ENCODE results near the gene CCDC7.

Gene CCDC7

GRCh38 chr10:32878646-32879045, 432.7 kb downstream of the CCDC7 start:
- TF ChIP-seq GATA2 (IDR thresholded peaks at IDR 0.05; ENCODE audit: low read depth, low read length) (no peak), GATA3 (IDR thresholded peaks at IDR 0.05; ENCODE audit: low read depth, low read length) (no peak)

DNA sequence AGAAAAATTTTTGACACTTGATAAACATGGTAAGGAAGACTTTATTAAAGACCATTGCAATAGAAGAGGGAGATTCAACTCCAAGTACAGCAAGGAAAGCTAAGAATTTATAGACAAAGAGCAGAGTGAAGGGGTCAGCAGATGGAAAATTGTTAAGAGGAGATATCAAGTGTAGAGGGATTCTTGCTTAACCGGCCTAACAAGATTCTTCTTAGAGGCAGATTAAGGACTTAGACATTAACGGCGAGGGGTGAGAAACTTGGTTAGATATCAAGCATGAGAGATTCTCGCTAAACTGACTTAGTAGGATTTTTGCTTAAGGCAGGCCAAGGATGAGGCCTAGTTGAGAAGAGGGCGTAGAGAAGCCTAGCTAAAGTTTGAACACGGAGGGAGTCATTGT, 436.1 kb downstream of the CCDC7 start:
- TF ChIP-seq GATA2 (IDR thresholded peaks at IDR 0.05; ENCODE audit: low read depth, low read length) (no peak), GATA3 (IDR thresholded peaks at IDR 0.05; ENCODE audit: low read depth, low read length) (no peak)

DNA sequence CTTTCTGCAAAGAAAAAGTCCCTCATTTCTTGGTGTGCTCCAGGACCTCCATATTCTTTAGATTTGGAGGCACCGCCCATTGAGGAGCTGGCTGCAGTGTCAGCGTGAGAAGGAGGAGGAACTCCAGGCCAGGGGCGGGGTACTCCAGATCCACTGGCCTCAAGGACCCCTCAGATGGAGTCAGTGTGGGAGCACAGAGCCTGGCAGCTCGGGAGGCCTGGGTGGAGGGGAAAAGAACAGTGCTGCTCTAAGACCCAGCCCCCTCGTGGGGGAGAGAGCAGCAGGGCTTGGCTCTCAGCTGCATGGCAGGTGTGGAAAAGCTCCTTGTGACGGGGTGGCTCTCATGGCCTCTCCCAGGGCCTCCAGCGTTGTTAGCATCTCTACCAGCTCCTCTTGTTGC, 441.5 kb downstream of the CCDC7 start:
- TF ChIP-seq GATA3 (IDR thresholded peaks at IDR 0.05; ENCODE audit: low read depth, low read length) (no peak), GATA2 (IDR thresholded peaks at IDR 0.05; ENCODE audit: low read depth, low read length) (no peak)

DNA sequence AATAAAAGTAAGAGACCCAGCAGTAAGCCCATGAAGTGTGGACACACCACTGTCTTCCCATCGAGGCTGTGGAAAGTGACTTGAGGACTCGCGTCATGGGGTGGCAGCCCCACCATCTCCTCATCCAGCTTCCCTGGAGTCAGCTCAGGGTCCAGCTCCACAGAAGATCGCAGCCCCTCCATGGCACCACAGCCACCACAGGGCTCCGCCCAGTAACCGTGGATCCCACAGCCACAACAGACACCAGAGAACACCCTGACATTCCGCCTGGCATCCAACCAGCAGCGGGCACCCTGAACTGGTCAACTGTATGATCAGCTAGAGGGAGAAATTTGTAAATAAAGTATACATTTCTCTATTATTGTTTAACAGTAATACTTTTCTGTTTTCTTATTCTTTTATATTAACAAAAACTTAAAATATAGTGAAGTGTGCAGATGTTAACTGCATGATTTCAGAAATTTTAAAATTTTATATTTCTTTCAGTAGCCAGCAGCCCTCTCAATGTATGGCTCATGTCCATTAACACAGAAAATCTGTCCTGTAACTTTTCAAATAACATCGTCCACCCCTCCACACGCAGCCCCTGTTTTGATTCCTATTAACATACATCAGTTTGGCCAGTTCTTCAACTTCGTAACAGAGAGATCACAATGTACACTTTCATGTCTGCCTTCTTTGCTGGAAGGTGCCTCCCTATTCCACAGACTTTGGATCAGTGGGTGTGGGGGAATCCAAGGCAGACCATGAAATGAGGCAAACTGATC, 442.4 kb downstream of the CCDC7 start:
- TF ChIP-seq GATA2 (IDR thresholded peaks at IDR 0.05; ENCODE audit: low read depth, low read length) = no peak

- TF ChIP-seq GATA3 (IDR thresholded peaks at IDR 0.05; ENCODE audit: low read depth, low read length) (no peak), GATA2 (IDR thresholded peaks at IDR 0.05; ENCODE audit: low read depth, low read length) (no peak)
Measured at GRCh38 chr10:32889631-32890212, 443.8 kb downstream of the CCDC7 start.

DNA sequence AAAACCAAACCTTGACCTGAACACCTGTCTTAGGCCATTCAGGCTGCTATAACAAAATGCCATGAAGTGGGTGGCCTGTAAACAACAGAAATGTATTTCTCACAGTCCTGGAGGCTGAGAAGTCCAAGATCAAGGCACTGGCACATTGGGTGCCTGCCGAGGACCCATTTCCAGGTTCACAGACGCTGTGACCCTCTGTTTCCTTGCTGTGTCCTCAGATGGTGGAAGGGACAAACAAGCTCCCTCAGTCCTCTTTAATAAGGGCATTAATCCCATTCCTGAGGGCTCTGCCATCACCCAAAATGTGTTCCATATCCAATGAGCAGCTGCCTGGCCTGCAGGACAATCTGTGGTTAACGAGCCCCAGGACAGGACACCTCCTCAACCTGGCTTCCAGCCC, 444.5 kb downstream of the CCDC7 start:
- TF ChIP-seq GATA2 (IDR thresholded peaks at IDR 0.05; ENCODE audit: low read depth, low read length) (no peak), GATA3 (IDR thresholded peaks at IDR 0.05; ENCODE audit: low read depth, low read length) (no peak)

- TF ChIP-seq GATA2 (IDR thresholded peaks at IDR 0.05; ENCODE audit: low read depth, low read length) (no peak), GATA3 (IDR thresholded peaks at IDR 0.05; ENCODE audit: low read depth, low read length) (no peak)
Measured at GRCh38 chr10:32891261-32891660, 445.3 kb downstream of the CCDC7 start.

DNA sequence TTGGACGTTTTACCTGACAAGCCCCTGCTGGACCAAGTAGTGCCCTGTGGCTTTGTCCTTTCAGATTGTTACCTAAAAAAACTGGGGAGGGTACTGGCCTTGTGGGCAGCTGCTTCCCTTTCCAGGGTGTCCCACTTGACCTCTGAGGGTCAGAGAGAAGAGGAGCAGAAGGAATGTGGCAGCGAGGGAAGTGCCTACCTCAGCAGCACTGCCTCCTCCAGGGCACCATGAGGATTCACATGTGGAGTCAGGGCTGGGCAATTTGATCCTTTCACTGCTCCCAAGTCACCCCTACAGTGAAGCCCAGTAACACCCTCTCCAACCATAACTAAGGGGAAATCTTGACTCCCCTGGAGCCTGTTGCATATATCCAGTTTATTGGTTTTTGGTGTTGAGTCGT, 447.5 kb downstream of the CCDC7 start:
- no peak for TF ChIP-seq GATA3 (IDR thresholded peaks at IDR 0.05; ENCODE audit: low read depth, low read length)

- TF ChIP-seq GATA3 (IDR thresholded peaks at IDR 0.05; ENCODE audit: low read depth, low read length) = no peak
- no peak for TF ChIP-seq GATA2 (IDR thresholded peaks at IDR 0.05; ENCODE audit: low read depth, low read length)
Measured at GRCh38 chr10:32893916-32894664, 448.1 kb downstream of the CCDC7 start.

DNA sequence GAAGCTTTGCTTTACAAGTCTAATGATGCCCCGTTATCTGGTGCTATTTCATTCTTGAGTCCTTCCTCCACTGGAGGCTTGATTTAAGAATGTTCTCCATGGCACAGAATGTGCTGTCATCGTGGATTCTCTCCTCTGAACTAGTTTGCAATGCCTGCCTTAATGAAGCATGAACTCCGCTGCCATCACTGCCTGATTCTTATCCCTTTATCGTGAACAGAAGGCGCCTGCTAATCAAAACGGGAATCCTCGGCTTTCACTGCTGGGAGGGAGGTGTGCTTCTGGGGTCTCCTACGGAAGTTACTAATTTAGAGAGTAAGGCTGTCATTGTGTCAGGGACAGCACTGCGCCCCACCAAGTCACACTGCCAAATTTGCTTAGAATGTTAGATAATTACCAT, 455.9 kb downstream of the CCDC7 start:
- no peak for TF ChIP-seq GATA3 (IDR thresholded peaks at IDR 0.05; ENCODE audit: low read depth, low read length)
- no peak for TF ChIP-seq GATA2 (IDR thresholded peaks at IDR 0.05; ENCODE audit: low read depth, low read length)

DNA sequence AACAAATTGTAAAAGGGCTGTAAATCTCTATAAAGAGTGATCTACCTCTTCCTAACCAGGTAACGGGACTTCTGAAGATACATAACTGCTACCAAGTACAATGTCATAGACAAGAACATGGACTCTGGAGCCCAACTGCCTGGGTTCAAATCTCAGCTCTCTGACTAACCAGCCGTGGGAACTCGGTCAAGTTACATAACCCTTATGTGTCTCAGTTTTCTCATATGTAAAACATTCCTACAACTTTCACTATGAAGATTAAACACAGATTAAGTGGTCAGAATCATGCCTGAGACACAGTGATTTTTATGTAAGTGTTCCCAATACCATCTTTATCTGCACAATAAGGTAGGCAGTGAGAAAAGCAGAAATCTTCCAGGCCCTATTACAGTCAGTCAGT, 459.5 kb downstream of the CCDC7 start:
- no peak for TF ChIP-seq GATA3 (IDR thresholded peaks at IDR 0.05; ENCODE audit: low read depth, low read length)
- TF ChIP-seq GATA2 (IDR thresholded peaks at IDR 0.05; ENCODE audit: low read depth, low read length) = no peak

DNA sequence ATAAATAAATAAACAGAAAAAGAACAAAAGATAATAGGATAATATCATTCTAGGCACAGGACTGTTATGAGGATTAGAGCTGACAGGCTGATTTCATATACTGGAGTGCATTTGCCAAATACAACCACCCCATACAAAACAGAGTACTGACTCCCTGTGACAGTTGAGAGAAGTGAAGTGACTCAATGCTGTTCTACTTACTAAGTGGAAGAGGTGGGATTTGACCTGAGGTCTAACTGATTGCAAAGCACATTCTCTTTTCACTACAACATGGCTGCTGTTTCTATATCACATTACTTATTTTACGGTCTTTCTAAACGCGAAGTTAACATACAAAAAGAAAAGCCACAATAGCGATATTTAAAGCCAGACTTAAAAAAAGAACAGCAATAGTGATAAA, 460.7 kb downstream of the CCDC7 start:
- TF ChIP-seq GATA3 (IDR thresholded peaks at IDR 0.05; ENCODE audit: low read depth, low read length) = no peak
- TF ChIP-seq GATA2 (IDR thresholded peaks at IDR 0.05; ENCODE audit: low read depth, low read length) = no peak

DNA sequence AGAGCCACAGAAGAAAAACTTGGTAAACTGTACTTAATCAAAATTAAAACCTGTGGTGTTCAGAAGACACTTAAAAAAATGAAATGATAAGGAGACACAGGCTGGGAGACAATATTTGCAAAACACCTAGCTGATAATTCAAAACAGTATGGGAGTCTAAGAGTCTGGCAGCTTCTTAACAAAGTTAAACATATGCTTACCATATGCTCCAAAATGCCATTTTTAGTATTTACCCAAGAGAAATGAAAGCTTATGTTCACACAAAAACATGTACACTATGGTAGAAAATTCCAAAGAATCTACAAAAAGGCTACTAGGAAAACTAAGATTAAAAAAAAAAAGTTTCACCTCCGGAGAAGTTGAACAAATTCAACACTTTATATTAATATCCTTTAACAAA, 463.5 kb downstream of the CCDC7 start:
- TF ChIP-seq GATA3 (IDR thresholded peaks at IDR 0.05; ENCODE audit: low read depth, low read length) (no peak), GATA2 (IDR thresholded peaks at IDR 0.05; ENCODE audit: low read depth, low read length) (no peak)

DNA sequence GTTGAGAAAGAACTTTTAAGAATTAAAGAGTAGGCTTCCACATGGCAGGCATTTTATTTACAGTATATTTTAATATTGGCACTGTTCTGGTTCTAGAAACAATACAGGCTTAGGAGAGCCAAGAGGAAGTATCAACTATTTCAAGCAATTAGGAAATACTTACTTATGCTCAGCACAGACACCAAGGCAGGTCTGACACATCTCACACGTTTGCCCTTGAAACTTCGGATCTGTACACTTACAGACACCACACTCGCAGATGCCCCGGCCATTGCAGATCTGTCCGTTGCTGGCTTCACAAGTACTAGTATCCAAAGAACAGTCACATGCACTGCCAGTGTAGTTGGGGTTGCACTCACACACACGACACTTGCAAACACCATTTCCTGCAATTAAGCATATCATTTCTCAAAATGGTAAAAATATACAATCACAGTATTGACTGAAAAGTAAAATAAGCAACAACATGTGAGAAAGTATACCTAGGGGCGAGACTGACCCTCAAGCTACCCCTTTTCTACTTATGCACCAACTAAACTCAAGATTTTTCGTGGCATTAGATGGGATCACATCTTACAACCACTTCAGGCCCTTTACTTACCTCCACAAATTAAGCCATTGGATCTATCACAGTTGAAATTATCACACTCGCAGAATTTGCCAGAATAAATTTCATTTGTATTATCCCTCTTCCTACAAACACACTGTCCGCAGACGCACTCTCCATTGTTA, 465.5 kb downstream of the CCDC7 start:
- no peak for TF ChIP-seq GATA3 (IDR thresholded peaks at IDR 0.05; ENCODE audit: low read depth, low read length)
- TF ChIP-seq GATA2 (IDR thresholded peaks at IDR 0.05; ENCODE audit: low read depth, low read length) = no peak

Data from SH-SY5Y (cell line).